Astrocyte of the hippocampus (primary cell): ENCODE measurements around the gene GSTCD.

Source experiments
- DNase-seq: peaks from one replicate; pipeline ENCODE4 v3.0.0; 2011; ENCODE audit warnings: low read depth, low spot score

Gene GSTCD

DNA sequence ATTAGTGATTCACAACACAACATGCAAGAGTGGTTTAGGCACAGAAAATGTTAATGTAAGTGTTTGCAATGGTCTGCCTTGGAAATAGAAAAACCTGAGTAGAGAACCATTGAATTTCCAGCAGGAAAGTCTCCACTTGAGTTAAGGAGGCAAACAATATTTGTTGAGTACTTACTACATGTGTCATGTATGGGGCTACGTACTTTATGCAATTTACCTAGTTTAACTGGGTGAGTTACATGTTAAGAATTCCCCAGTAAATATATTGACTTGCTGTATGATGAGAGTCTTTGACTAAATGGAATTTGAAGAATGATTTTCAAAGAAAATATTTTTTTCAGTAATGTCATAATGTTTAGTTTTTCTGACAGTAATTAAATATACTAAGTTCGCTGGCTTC lies 178.9 kb downstream of the GSTCD start:
- DNase-seq = no peak

DNA sequence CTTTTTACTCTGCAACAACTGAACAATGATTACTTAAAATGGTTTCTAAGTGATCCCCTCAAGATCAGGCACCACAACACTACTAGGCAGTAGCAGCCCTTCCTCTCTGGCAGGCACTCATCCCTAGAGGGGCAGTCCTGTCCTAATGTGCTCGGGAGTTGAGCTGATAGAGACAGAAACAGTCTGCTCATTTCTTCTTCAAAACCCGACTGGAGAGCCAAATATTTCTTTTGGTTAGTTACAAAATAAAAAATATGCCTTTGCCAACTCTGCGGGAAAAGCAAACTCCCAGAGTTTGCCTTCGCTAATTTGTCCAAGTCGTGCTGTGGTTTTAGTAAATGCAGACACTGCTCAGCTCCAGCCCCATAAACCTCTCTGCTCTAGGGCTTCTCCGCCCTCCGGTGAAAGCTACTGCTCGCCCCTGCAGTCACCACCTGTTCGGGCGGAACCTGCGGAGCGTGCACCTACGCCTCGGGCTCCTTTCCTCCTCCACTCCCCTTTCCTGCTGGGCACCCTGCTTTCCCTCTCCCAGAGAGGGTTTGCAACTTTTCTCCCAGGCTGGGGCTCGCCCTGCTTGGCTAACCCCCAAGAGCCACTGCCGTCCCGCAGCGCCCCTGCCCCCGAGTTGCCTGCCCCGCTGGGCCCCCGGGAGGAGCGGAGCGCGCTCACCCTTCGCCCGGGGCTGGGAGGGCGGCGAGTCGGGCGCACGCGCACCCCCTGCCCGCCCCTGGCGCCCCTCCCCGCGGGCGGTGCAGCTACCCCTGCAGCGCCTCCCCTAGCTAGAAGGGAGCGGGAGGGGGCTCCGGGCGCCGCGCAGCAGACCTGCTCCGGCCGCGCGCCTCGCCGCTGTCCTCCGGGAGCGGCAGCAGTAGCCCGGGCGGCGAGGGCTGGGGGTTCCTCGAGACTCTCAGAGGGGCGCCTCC lies 186.3 kb downstream of the GSTCD start, which contains the start of gene NPNT:
TSS of gene NPNT (plus strand) at position 812 of the 923 bp plus-strand sequence. CDS start 182 bp downstream, outside the sequence.
- DNase-seq = peak; percentile 55

DNA sequence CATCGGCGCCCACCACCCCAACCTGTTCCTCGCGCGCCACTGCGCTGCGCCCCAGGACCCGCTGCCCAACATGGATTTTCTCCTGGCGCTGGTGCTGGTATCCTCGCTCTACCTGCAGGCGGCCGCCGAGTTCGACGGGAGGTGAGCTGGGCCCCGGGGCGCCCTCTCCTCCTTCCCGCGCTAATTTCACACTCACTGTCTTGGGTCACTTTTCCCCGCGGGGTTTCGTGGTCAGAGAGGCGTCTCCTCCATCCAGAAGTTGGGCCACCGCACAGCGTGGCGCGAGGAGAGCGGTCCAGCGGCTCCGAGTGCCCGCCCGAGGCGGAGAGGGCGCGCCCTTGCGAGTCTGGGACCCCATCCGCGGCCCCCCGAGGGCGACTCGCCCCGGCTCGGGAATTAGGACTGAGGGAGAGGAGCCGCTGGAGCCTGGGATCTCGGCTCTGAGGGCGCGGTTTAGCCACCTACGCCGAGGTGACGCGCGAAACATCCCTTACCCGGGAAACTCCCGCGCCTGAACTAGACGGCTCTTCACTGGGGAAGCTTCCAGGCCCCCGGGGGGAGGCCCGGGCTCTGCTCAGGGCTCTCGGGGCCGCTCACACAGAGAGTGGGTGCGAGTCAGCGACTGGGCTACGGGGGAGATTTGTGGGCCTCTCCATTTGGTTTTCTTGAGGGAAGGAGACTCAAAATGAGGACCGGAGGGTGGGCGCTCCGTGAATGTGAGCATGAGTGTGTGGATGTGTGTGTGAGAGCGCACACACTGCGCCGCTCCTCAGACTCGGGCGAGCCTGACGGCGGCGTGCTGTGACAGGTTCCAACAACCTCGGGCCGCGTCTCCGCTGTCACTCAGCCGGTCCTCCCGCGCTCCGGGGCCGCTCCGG lies 187.2 kb downstream of the GSTCD start:
- DNase-seq = peak; percentile 43

DNA sequence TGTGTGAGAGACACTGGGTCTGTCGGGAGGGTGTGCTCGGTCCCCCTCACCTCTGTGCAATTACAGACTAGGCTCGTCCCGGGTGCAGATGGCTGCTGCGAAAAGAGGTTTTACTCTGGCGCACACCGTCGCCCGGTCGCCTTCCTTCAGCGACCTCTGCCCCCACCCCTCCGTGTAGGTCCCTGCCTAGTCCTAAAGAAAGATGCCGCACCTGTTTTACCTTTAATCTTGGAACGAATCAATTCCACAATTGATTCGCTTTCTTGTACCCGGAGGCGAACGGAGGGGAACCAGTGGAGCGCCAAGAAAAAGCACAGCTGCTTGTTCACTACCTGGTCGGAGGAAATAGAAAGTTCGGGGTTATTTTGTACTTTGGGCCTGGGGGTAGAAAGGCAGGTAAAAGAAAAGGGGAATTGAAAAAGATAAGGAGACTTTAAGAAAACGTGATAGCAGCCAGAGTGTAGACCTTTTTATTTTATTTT lies 187.9 kb downstream of the GSTCD start:
- no peak for DNase-seq
